Measurements from ENCODE around the gene RSPH9. TPM values are rescaled to one million over a fixed set of nuclear protein-coding genes. Genes with fewer than 3 reads are reported as not detected.

The RSPH9 gene
- polyA plus RNA-seq, 1 of the 3 experiments (the other 2 are of a cell fraction): 0.05 TPM

DNA sequence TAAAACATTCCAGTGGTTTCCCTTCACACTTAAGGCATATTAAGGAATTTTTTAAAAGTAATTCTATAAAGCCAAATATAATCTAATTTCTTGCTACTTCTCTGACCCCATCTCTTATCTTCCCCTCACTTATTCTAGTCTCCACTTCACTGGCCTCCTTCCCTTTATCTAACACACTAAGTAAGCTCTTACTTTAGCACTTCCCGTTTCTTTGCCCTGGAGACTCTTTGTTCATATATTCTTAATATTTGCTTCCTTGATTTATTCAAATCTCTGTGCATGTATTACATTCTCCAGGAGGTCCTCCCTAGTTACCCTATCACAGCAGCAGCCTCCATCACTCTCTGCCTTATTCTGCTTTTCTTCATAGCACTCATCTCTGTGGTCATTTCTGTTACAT is 36.0 kb upstream of the RSPH9 start:
- DNase-seq: no peak
- POLR2A ChIA-PET: interaction anchor here (0.6 to 1.5 kb wide), 2 partner anchors 21 to 359 kb away, joined by 3 to 5 read pairs; partner anchors contain the start of gene GTPBP2
- Histone ChIP-seq H4K20me1 (ENCODE audit: insufficient read depth) (0 out of 2 replicates have a peak, but pooled peaks cover 3% of the 10 kb centered on the region), H3K9me2 (no peaks in the 10 kb centered on the region), H3K4me1 (ENCODE audit: control insufficient read depth in 1 of 2, insufficient read depth in 2 of 2, low read depth in 1 of 2, low read length in 1 of 2) (peaks cover 0 to 9% of the 10 kb centered on the region in 2 experiments; a peak in 2 of 4 replicates), H3K27me3 (ENCODE audit: insufficient read depth) (no peaks in the 10 kb centered on the region), H3K36me3 (replicated peaks in 1 of 2; ENCODE audit: control insufficient read depth in 1 of 2, insufficient read depth in 2 of 2, low read length in 1 of 2) (peaks cover 39 to 72% of the 10 kb centered on the region in 2 experiments), H3K4me2 (no peak overlapping the region), H3K27ac (ENCODE audit: low read depth in 2 of 2, low read length in 1 of 2) (no peak overlapping the region), H2AFZ (ENCODE audit: low read depth) (no peak overlapping the region), H3K79me2 (ENCODE audit: insufficient read depth) (peaks cover 22% of the 10 kb centered on the region), H3F3A (replicated peaks; ENCODE audit: insufficient read depth) (peaks cover 17% of the 10 kb centered on the region), H3K4me3 (ENCODE audit: low read depth in 2 of 2, low read length in 1 of 2) (no peak overlapping the region), H3K9me3 (no peaks in the 10 kb centered on the region), H3K9ac (no peak overlapping the region)
- CTCF ChIA-PET: interaction anchor here (0.6 to 3.7 kb wide), 44 partner anchors 9 to 583 kb away, joined by 3 to 39 read pairs (median 4); partner anchors contain the start of genes GTPBP2, MAD2L1BP, MRPS18A and XPO5
- WGBS (ENCODE audit: low lambda C conversion rate): 90% methylated on average over 1 of the region's 1 CpG
- no peak for TF ChIP-seq POLR2AphosphoS5 (IDR thresholded peaks at IDR 0.05; ENCODE audit: low read depth, low read length)
- no peak for TF ChIP-seq RCOR1 (IDR thresholded peaks at IDR 0.05; ENCODE audit: low read length)
- TF ChIP-seq NFIC (IDR thresholded peaks at IDR 0.05; ENCODE audit: borderline replicate concordance): no peak
- TF ChIP-seq CTCF (IDR thresholded peaks at IDR 0.05): no peak
- no peak for TF ChIP-seq TCF12 (IDR thresholded peaks at IDR 0.05)
- TF ChIP-seq, protein P1, sequence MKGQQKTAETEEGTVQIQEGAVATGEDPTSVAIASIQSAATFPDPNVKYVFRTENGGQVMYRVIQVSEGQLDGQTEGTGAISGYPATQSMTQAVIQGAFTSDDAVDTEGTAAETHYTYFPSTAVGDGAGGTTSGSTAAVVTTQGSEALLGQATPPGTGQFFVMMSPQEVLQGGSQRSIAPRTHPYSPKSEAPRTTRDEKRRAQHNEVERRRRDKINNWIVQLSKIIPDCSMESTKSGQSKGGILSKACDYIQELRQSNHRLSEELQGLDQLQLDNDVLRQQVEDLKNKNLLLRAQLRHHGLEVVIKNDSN (IDR thresholded peaks at IDR 0.05; ENCODE audit: borderline replicate concordance, low read depth): no peak
- TF ChIP-seq RXRA (IDR thresholded peaks at IDR 0.05; ENCODE audit: borderline replicate concordance, low read depth): no peak
- no peak for TF ChIP-seq SIN3A (IDR thresholded peaks at IDR 0.05; ENCODE audit: borderline replicate concordance, low read depth, low read length)
- no peak for TF ChIP-seq FOXM1 (IDR thresholded peaks at IDR 0.05; ENCODE audit: low read depth)
- no peak for TF ChIP-seq FOSL2 (IDR thresholded peaks at IDR 0.05; ENCODE audit: borderline replicate concordance, low read depth)
- TF ChIP-seq SMC3 (IDR thresholded peaks at IDR 0.05; ENCODE audit: low read depth, low read length): no peak
- TF ChIP-seq ZBTB33 (IDR thresholded peaks at IDR 0.05; ENCODE audit: borderline replicate concordance, low read depth): no peak
- no peak for TF ChIP-seq TEAD4 (IDR thresholded peaks at IDR 0.05; ENCODE audit: borderline replicate concordance, insufficient read depth)
- TF ChIP-seq EZH2phosphoT487 (IDR thresholded peaks at IDR 0.05; ENCODE audit: borderline replicate concordance, low read depth): no peak
- TF ChIP-seq TAF1 (IDR thresholded peaks at IDR 0.05; ENCODE audit: borderline replicate concordance, low read depth, low read length): no peak
- no peak for TF ChIP-seq GATA2 (CRISPR knock-in tag; IDR thresholded peaks at IDR 0.05)
- no peak for TF ChIP-seq EP300 (IDR thresholded peaks at IDR 0.05; ENCODE audit: borderline replicate concordance in 1 of 2, low read depth in 1 of 2, low read length in 1 of 2)
- TF ChIP-seq, protein P2, sequence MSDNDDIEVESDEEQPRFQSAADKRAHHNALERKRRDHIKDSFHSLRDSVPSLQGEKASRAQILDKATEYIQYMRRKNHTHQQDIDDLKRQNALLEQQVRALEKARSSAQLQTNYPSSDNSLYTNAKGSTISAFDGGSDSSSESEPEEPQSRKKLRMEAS (IDR thresholded peaks at IDR 0.05; ENCODE audit: low read depth): no peak
- TF ChIP-seq JUND (IDR thresholded peaks at IDR 0.05): no peak
